ENCODE results near the gene LTN1.
"Not testable (repeated sequence)": the region's sequence is repeated elsewhere in the genome, so short reads cannot be mapped to it uniquely, and the experiment has no call there.

GRCh38 chr21:28931708-28932372 lies 60.8 kb downstream of the LTN1 start:
- not testable (repeated sequence) for TF ChIP-seq POLR2A, CTCF (IDR thresholded peaks at IDR 0.05)

All from body of pancreas (tissue), 4 donors.